Breast epithelium (tissue), 3 donors: ENCODE results near the gene ROMO1.
"Not testable (repeated sequence)": the region's sequence is repeated elsewhere in the genome, so short reads cannot be mapped to it uniquely, and the experiment has no call there.

ENCODE experiments used
- POLR2A ChIP-seq: fragments of 450-650 bp; IDR thresholded peaks from one replicate; pipeline ENCODE4 v1.6.1; 2016; ENCODE audit warnings: antibody characterized with exemption, mild to moderate bottlenecking, moderate library complexity
- POLR2AphosphoS5 ChIP-seq, 3 donors: sonication (generic); formaldehyde crosslinking; IDR thresholded peaks; one replicate each; pipeline ENCODE4 v1.6.1; 2017; ENCODE audit warnings: antibody characterized with exemption in 3 of 3
- TF ChIP-seq, protein P1 (sequence below), 3 donors: fragments of 450-650 bp; IDR thresholded peaks; one replicate each; pipeline ENCODE4 v1.5.1; 2016 to 2017; ENCODE audit warnings: antibody characterized with exemption in 3 of 3, mild to moderate bottlenecking in 3 of 3, moderate library complexity in 3 of 3

- TF ChIP-seq, protein P1, sequence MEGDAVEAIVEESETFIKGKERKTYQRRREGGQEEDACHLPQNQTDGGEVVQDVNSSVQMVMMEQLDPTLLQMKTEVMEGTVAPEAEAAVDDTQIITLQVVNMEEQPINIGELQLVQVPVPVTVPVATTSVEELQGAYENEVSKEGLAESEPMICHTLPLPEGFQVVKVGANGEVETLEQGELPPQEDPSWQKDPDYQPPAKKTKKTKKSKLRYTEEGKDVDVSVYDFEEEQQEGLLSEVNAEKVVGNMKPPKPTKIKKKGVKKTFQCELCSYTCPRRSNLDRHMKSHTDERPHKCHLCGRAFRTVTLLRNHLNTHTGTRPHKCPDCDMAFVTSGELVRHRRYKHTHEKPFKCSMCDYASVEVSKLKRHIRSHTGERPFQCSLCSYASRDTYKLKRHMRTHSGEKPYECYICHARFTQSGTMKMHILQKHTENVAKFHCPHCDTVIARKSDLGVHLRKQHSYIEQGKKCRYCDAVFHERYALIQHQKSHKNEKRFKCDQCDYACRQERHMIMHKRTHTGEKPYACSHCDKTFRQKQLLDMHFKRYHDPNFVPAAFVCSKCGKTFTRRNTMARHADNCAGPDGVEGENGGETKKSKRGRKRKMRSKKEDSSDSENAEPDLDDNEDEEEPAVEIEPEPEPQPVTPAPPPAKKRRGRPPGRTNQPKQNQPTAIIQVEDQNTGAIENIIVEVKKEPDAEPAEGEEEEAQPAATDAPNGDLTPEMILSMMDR (IDR thresholded peaks at IDR 0.05), result not testable (repeated sequence)
- not testable (repeated sequence) for TF ChIP-seq POLR2A; POLR2AphosphoS5 (IDR thresholded peaks at IDR 0.05)
These were observed 7.7 kb downstream of the ROMO1 start for GRCh38 chr20:35706591-35707529.
